IMR-90 (cell line): ENCODE measurements around the gene TMEM238. TPM values are rescaled to one million over a fixed set of nuclear protein-coding genes. Genes with fewer than 3 reads are reported as not detected.

Source experiments
- ATAC-seq: fragments of 200-7000 bp; cut with Tn5 transposase; 2 replicates; pipeline ENCODE4 v1.9.1; 2020; ENCODE audit warnings: low read depth, mild to moderate bottlenecking, moderate library complexity
- BruUV-seq: library from RNA; stranded (reverse); fragments of 400-500 nt; replicated peaks from 2 replicates; lab custom pipeline; 2021; lab: Mats Ljungman, UMichigan
- CTCF ChIA-PET: fragments of 300-600 bp; formaldehyde crosslinking; extraction: SDS; loops from one replicate; lab custom pipeline; 2021; ENCODE audit warnings: antibody characterized with exemption; lab: Yijun Ruan, JAX
- POLR2A ChIA-PET: fragments of 300-600 bp; sonication (Branson Sonifier 250); formaldehyde crosslinking; loops from one replicate; lab custom pipeline; 2022; ENCODE audit warnings: antibody characterized with exemption; ENCODE audit not compliant: unreplicated experiment; lab: Charles Lee
- DNase-seq: peaks from one replicate; pipeline ENCODE4 v3.0.0; 2013
- H2AFZ ChIP-seq: replicated peaks from 2 replicates; pipeline ENCODE3; 2013; ENCODE audit warnings: low read length, mild to moderate bottlenecking; ENCODE audit not compliant: poor library complexity
- H2AK5ac ChIP-seq: 2 replicates; pipeline ENCODE4 v1.6.1; 2013; ENCODE audit warnings: low read depth, low read length, inconsistent platforms
- H2AK9ac ChIP-seq: replicated peaks from 2 replicates; pipeline ENCODE3; 2013; ENCODE audit warnings: mild to moderate bottlenecking, low read depth, low read length, moderate library complexity; ENCODE audit not compliant: poor library complexity
- H2BK120ac ChIP-seq: 2 replicates; pipeline ENCODE4 v1.6.1; 2013; ENCODE audit warnings: low read depth, low read length, inconsistent platforms
- H2BK15ac ChIP-seq: 3 replicates; pipeline ENCODE4 v1.6.1; 2013; ENCODE audit warnings: low read depth, low read length, inconsistent platforms
- H2BK20ac ChIP-seq: 2 replicates; pipeline ENCODE4 v1.6.1; 2013; ENCODE audit warnings: low read depth, mild to moderate bottlenecking, inconsistent platforms, low read length, moderate library complexity
- H2BK5ac ChIP-seq: 2 replicates; pipeline ENCODE4 v1.6.1; 2013; ENCODE audit warnings: mild to moderate bottlenecking, low read depth, low read length, inconsistent platforms; ENCODE audit not compliant: poor library complexity, severe bottlenecking
- H3K14ac ChIP-seq: replicated peaks from 2 replicates; pipeline ENCODE4 v1.6.1; 2013; ENCODE audit warnings: low read depth, low read length, inconsistent platforms
- H3K18ac ChIP-seq: 2 replicates; pipeline ENCODE4 v1.6.1; 2013; ENCODE audit warnings: low read depth, low read length, control low read depth
- H3K23ac ChIP-seq: 2 replicates; pipeline ENCODE4 v1.6.1; 2013; ENCODE audit warnings: low read depth, low read length, inconsistent platforms
- H3K27ac ChIP-seq: 2 replicates; pipeline ENCODE4 v1.5.1; 2013; ENCODE audit warnings: mild to moderate bottlenecking, control low read depth, low read length; ENCODE audit not compliant: insufficient read depth
- H3K27me3 ChIP-seq: 2 replicates; pipeline ENCODE4 v1.6.1; 2013; ENCODE audit warnings: low read length; ENCODE audit not compliant: control insufficient read depth, insufficient read depth
- H3K36me3 ChIP-seq: 2 replicates; pipeline ENCODE4 v1.6.1; 2013; ENCODE audit warnings: low read length, mixed read lengths; ENCODE audit not compliant: control insufficient read depth, insufficient read depth
- H3K4ac ChIP-seq: 2 replicates; pipeline ENCODE4 v1.6.1; 2013; ENCODE audit warnings: low read depth, low read length, inconsistent platforms
- H3K4me1 ChIP-seq: 2 replicates; pipeline ENCODE4 v1.6.1; 2013; ENCODE audit warnings: low read length, mixed read lengths; ENCODE audit not compliant: control insufficient read depth, insufficient read depth
- H3K4me2 ChIP-seq: 2 replicates; pipeline ENCODE4 v1.6.1; 2013; ENCODE audit warnings: low read depth, mild to moderate bottlenecking, control low read depth, low read length, moderate library complexity
- H3K4me3 ChIP-seq: 2 replicates; pipeline ENCODE4 v1.5.1; 2013; ENCODE audit warnings: low read depth, mild to moderate bottlenecking, control low read depth, low read length, moderate library complexity; ENCODE audit not compliant: insufficient read depth
- H3K56ac ChIP-seq: 2 replicates; pipeline ENCODE4 v1.6.1; 2013; ENCODE audit warnings: low read length, inconsistent platforms; ENCODE audit not compliant: insufficient read depth; ENCODE audit errors: extremely low read depth
- H3K79me1 ChIP-seq, 2 experiments: 2 replicates each; pipeline ENCODE4 v1.6.1; 2013; ENCODE audit warnings: low read length in 2 of 2, inconsistent platforms in 1 of 2, low read depth in 1 of 2
- H3K9ac ChIP-seq: 2 replicates; pipeline ENCODE4 v1.6.1; 2013; ENCODE audit warnings: low read depth, low read length, control low read depth
- H3K9me1 ChIP-seq: 2 replicates; pipeline ENCODE4 v1.6.1; 2013; ENCODE audit warnings: low read length, inconsistent platforms; ENCODE audit not compliant: insufficient read depth
- H3K9me3 ChIP-seq: 2 replicates; pipeline ENCODE4 v1.6.1; 2013; ENCODE audit warnings: low read length; ENCODE audit not compliant: control insufficient read depth, insufficient read depth
- H4K20me1 ChIP-seq: 2 replicates; pipeline ENCODE4 v1.6.1; 2013; ENCODE audit warnings: low read length, inconsistent platforms; ENCODE audit not compliant: insufficient read depth
- H4K5ac ChIP-seq: 2 replicates; pipeline ENCODE4 v1.6.1; 2013; ENCODE audit warnings: mild to moderate bottlenecking, low read depth, low read length, control low read depth
- H4K8ac ChIP-seq, 2 experiments: 2 replicates each; pipeline ENCODE4 v1.6.1; 2013; ENCODE audit warnings: low read depth in 2 of 2, low read length in 2 of 2, control low read depth in 1 of 2, inconsistent platforms in 1 of 2
- H4K91ac ChIP-seq: 2 replicates; pipeline ENCODE4 v1.6.1; 2013; ENCODE audit warnings: low read depth, low read length, inconsistent platforms; ENCODE audit not compliant: insufficient read depth
- CEBPB ChIP-seq: IDR thresholded peaks from 2 replicates; pipeline ENCODE4 v1.6.1; 2012; ENCODE audit warnings: low read depth, low read length, improper control_type of control experiment
- CHD1 ChIP-seq: IDR thresholded peaks from 2 replicates; pipeline ENCODE4 v1.6.1; 2012; ENCODE audit warnings: low read depth, low read length, improper control_type of control experiment
- MAFK ChIP-seq: IDR thresholded peaks from 2 replicates; pipeline ENCODE4 v1.6.1; 2012; ENCODE audit warnings: low read depth, low read length, improper control_type of control experiment
- MXI1 ChIP-seq: IDR thresholded peaks from 2 replicates; pipeline ENCODE4 v1.6.1; 2012; ENCODE audit warnings: low read depth, mild to moderate bottlenecking, low read length, moderate library complexity, borderline replicate concordance
- NFE2L2 ChIP-seq: fragments of 150-350 bp; IDR thresholded peaks from 2 replicates; pipeline ENCODE4 v1.6.1; 2016; ENCODE audit warnings: low read depth, mild to moderate bottlenecking, low read length
- POLR2A ChIP-seq: IDR thresholded peaks from 2 replicates; pipeline ENCODE4 v1.6.1; 2012; ENCODE audit warnings: mild to moderate bottlenecking, low read depth, low read length
- RAD21 ChIP-seq: IDR thresholded peaks from 2 replicates; pipeline ENCODE4 v1.6.1; 2012; ENCODE audit warnings: low read length, improper control_type of control experiment
- SMC3 ChIP-seq: fragments of 150-350 bp; IDR thresholded peaks from 2 replicates; pipeline ENCODE4 v1.6.1; 2016; ENCODE audit warnings: low read depth, mild to moderate bottlenecking, antibody characterized with exemption, low read length, moderate library complexity
- WGBS, 2 experiments: methylation state at CpG; one replicate each; pipeline versions ENCODE4 v1.1.5 to v1.1.7; 2013; ENCODE audit warnings: missing lambda C conversion rate in 2 of 2; ENCODE audit not compliant: insufficient read length in 1 of 2; ENCODE audit errors: extremely low coverage in 2 of 2; 5-methylcytosine and 5-hydroxymethylcytosine counted together
- dilution Hi-C: fragments of 300-500 bp; cut with HindIII; formaldehyde crosslinking; loops from one replicate; pipeline ENCODE4 v1.14.3; 2018; ENCODE audit warnings: low sequenced_read_pairs; ENCODE audit not compliant: unreplicated experiment
- in situ Hi-C: fragments of 300-500 bp; cut with MboI; formaldehyde crosslinking; loops from 3 replicates; pipeline ENCODE4 v1.14.3; 2019; ENCODE audit warnings: low sequenced_read_pairs, inconsistent platforms, mixed read lengths
- intact Hi-C: fragments of 100-400 bp; cut with micrococcal nuclease; formaldehyde crosslinking; loops from 2 replicates; pipeline ENCODE4 v1.10.0; 2022
- polyA plus RNA-seq, 3 experiments: library from polyadenylated mRNA; depleted of rRNA; stranded (reverse); fragments of >200 nt; gene quantifications; 2 replicates each; pipeline ENCODE4 v1.2.3, GENCODE V29; 2012; ENCODE audit warnings: low replicate concordance in 1 of 3
- total RNA-seq: library from RNA; depleted of rRNA; stranded (reverse); fragments of >200 nt; gene quantifications from 2 replicates; pipeline ENCODE4 v1.2.3, GENCODE V29; 2012
- TF ChIP-seq, protein P1 (sequence below): fragments of 150-350 bp; IDR thresholded peaks from 2 replicates; pipeline ENCODE4 v1.6.1; 2017; ENCODE audit warnings: mild to moderate bottlenecking, antibody characterized with exemption, low read length, low read depth
- TF ChIP-seq, protein P2 (sequence below): fragments of 150-350 bp; IDR thresholded peaks from 2 replicates; pipeline ENCODE4 v1.6.1; 2016; ENCODE audit warnings: low read depth, mild to moderate bottlenecking, low read length, moderate library complexity, borderline replicate concordance

TMEM238 gene
- total and polyA plus RNA-seq, 2 of the 4 experiments (the other 2 are of a cell fraction), result not detected

DNA sequence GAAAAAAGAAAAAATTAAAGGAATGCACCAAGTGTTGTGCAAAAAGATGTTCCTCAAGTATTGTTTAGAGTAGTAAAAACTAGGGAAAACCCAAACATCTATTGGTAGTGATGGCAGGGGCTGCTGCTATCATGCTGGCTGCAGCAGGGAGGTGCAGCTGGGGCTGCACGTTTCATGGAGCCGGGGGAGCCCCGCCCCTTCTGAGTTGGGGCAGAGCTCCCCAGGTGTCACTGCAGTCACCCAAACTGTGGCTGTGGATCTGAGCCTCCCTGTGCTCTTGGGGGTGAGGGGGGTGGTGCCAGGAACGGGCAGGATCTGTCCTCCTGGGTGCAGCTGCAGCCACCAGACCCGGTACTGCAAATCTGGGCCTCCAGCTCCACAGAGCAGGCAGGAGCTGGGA lies 35.0 kb upstream of the TMEM238 start:
- Histone ChIP-seq H4K20me1 (no peaks in the 10 kb centered on the region; the same call in 1 of the 2 replicates), H3K4me3 (no peak overlapping the region), H2BK15ac (no peak overlapping the region), H3K4me1 (no peaks in the 10 kb centered on the region), H3K56ac (no peak overlapping the region), H2BK5ac (no peak overlapping the region), H3K27ac (no peak overlapping the region), H3K4me2 (no peak overlapping the region), H3K18ac (no peak overlapping the region), H4K8ac (no peak overlapping the region), H3K14ac (no peak overlapping the region), H3K79me1 (no peaks in the 10 kb centered on the region), H2AK9ac (no peak overlapping the region), H3K9ac (no peak overlapping the region), H2AFZ (peak overlapping the region; percentile 41), H3K9me1 (0 out of 2 replicates have a peak, but pooled peaks cover 4% of the 10 kb centered on the region), H2BK120ac (no peak overlapping the region), H4K5ac (no peak overlapping the region), H3K4ac (no peak overlapping the region), H3K23ac (no peak overlapping the region), H3K27me3 (peaks cover 11% of the 10 kb centered on the region), H3K36me3 (no peaks in the 10 kb centered on the region), H2BK20ac (no peak overlapping the region), H4K91ac (no peak overlapping the region), H3K9me3 (no peaks in the 10 kb centered on the region), H2AK5ac (no peak overlapping the region)
- intact Hi-C loops (loop anchor here (2.0 kb wide), 1 partner anchor 160 kb away; the partner anchor contains the start of gene PPP6R1), dilution Hi-C loops (no loop called here), in situ Hi-C loops (loop anchor here (5.0 kb wide), 1 partner anchor 282 kb away; no protein-coding TSS in a partner anchor)
- DNase-seq (no peak), ATAC-seq (no peak)
- no peak for TF ChIP-seq CHD1
- no peak for TF ChIP-seq SMC3
- TF ChIP-seq, protein P1, sequence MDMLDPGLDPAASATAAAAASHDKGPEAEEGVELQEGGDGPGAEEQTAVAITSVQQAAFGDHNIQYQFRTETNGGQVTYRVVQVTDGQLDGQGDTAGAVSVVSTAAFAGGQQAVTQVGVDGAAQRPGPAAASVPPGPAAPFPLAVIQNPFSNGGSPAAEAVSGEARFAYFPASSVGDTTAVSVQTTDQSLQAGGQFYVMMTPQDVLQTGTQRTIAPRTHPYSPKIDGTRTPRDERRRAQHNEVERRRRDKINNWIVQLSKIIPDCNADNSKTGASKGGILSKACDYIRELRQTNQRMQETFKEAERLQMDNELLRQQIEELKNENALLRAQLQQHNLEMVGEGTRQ, result no peak
- TF ChIP-seq RAD21, result no peak
- TF ChIP-seq MAFK, result no peak
- no peak for TF ChIP-seq CEBPB
- TF ChIP-seq POLR2A, result no peak
- no peak for TF ChIP-seq NFE2L2
- TF ChIP-seq, protein P2, sequence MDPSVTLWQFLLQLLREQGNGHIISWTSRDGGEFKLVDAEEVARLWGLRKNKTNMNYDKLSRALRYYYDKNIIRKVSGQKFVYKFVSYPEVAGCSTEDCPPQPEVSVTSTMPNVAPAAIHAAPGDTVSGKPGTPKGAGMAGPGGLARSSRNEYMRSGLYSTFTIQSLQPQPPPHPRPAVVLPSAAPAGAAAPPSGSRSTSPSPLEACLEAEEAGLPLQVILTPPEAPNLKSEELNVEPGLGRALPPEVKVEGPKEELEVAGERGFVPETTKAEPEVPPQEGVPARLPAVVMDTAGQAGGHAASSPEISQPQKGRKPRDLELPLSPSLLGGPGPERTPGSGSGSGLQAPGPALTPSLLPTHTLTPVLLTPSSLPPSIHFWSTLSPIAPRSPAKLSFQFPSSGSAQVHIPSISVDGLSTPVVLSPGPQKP, result no peak
- TF ChIP-seq MXI1, result no peak
- CTCF ChIA-PET, result interaction anchor here (0.8 to 1.4 kb wide), 3 partner anchors 85 to 278 kb away, joined by 3 to 4 read pairs (median 3); no protein-coding TSS in a partner anchor
- POLR2A ChIA-PET, result no interaction called here
- WGBS, 2 experiments, result 100% methylated on average over 1 of the region's 5 CpGs; no CpG with 5 or more reads in 1 of the 2 experiments
- BruUV-seq, result no TSS peak
